PC-9 (cell line): ENCODE measurements around the gene CBL.

Experiments
- CTCF ChIP-seq: fragments of 200-600 bp; sonication (generic); conservative IDR thresholded peaks from 2 replicates; pipeline ENCODE4 v1.6.1; 2017; ENCODE audit warnings: mixed run types, antibody characterized with exemption, mild to moderate bottlenecking, moderate library complexity
- EZH2 ChIP-seq: fragments of 200-600 bp; sonication (generic); IDR thresholded peaks from 2 replicates; pipeline ENCODE4 v1.8.0; 2017; ENCODE audit warnings: antibody characterized with exemption, low read depth

- no peak for TF ChIP-seq CTCF
- no peak for TF ChIP-seq EZH2
Observed at GRCh38 chr11:119161871-119162270, 44.3 kb upstream of the CBL start.
